MM.1S (cell line): ENCODE data around the gene WDR37.

ENCODE experiments used
- DNase-seq: peaks from one replicate; pipeline ENCODE4 v3.0.0-alpha.2; 2015
- H2AFZ ChIP-seq: fragments of 300-600 bp; sonication (generic); 2 replicates; pipeline ENCODE4 v1.6.0; 2016; ENCODE audit warnings: antibody characterized with exemption, low read length
- H3F3A ChIP-seq: fragments of 300-600 bp; sonication (generic); 2 replicates; pipeline ENCODE4 v1.6.1; 2016; ENCODE audit warnings: mild to moderate bottlenecking, antibody characterized with exemption, low read length, moderate library complexity, mixed read lengths; ENCODE audit not compliant: insufficient read depth
- H3K27ac ChIP-seq: fragments of 300-600 bp; sonication (generic); 2 replicates; pipeline ENCODE4 v1.5.1; 2016; ENCODE audit warnings: mild to moderate bottlenecking, low read length
- H3K27me3 ChIP-seq: fragments of 300-600 bp; sonication (generic); replicated peaks from 2 replicates; pipeline ENCODE4 v1.6.0; 2016; ENCODE audit warnings: low read length; ENCODE audit not compliant: insufficient read depth
- H3K36me3 ChIP-seq: fragments of 300-600 bp; sonication (generic); replicated peaks from 2 replicates; pipeline ENCODE4 v1.6.1; 2016; ENCODE audit warnings: mild to moderate bottlenecking, low read length, mixed read lengths; ENCODE audit not compliant: insufficient read depth
- H3K4me1 ChIP-seq: fragments of 300-600 bp; sonication (generic); 2 replicates; pipeline ENCODE4 v1.6.1; 2016; ENCODE audit warnings: low read length, mixed read lengths
- H3K4me2 ChIP-seq: fragments of 300-600 bp; sonication (generic); 2 replicates; pipeline ENCODE4 v1.6.0; 2016; ENCODE audit warnings: low read depth, low read length
- H3K4me3 ChIP-seq: fragments of 300-600 bp; sonication (generic); 2 replicates; pipeline ENCODE4 v1.5.1; 2016; ENCODE audit warnings: low read length, mixed read lengths
- H3K79me2 ChIP-seq: fragments of 300-600 bp; sonication (generic); 2 replicates; pipeline ENCODE4 v1.6.1; 2016; ENCODE audit warnings: mixed run types, low read length, mixed read lengths
- H3K9ac ChIP-seq: fragments of 300-600 bp; sonication (generic); 2 replicates; pipeline ENCODE4 v1.6.1; 2016; ENCODE audit warnings: low read length, mixed read lengths
- H3K9me2 ChIP-seq: fragments of 300-600 bp; sonication (generic); replicated peaks from 2 replicates; pipeline ENCODE4 v1.6.1; 2016; ENCODE audit warnings: mild to moderate bottlenecking, low read length, mixed read lengths; ENCODE audit not compliant: insufficient read depth
- H3K9me3 ChIP-seq: fragments of 300-600 bp; sonication (generic); replicated peaks from 2 replicates; pipeline ENCODE4 v1.6.1; 2016; ENCODE audit warnings: mild to moderate bottlenecking, low read length, mixed read lengths; ENCODE audit not compliant: insufficient read depth
- H4K20me1 ChIP-seq: fragments of 300-600 bp; sonication (generic); 2 replicates; pipeline ENCODE4 v1.6.1; 2016; ENCODE audit warnings: mild to moderate bottlenecking, low read length, moderate library complexity, mixed read lengths; ENCODE audit not compliant: insufficient read depth
- CTCF ChIP-seq: fragments of 300-600 bp; sonication (generic); IDR thresholded peaks from 2 replicates; pipeline ENCODE4 v1.5.1; 2016; ENCODE audit warnings: antibody characterized with exemption, low read length, mixed read lengths
- EZH2 ChIP-seq: fragments of 300-600 bp; sonication (generic); optimal IDR thresholded peaks from 2 replicates; pipeline ENCODE3; 2017; ENCODE audit warnings: low read depth, mild to moderate bottlenecking, antibody characterized with exemption, low read length, mixed read lengths
- EZH2phosphoT487 ChIP-seq: fragments of 300-600 bp; sonication (generic); IDR thresholded peaks from 2 replicates; pipeline ENCODE4 v1.6.1; 2018; ENCODE audit warnings: antibody characterized with exemption, low read length

The WDR37 gene

GRCh38 chr10:1127629-1128028 lies 71.4 kb downstream of the WDR37 start:
- Histone ChIP-seq H3K4me3 (no peak overlapping the region), H3K36me3 (peaks cover 3% of the 10 kb centered on the region), H3K27ac (no peak overlapping the region), H3K9me2 (no peaks in the 10 kb centered on the region), H3K4me1 (no peaks in the 10 kb centered on the region), H2AFZ (no peak overlapping the region), H4K20me1 (no peaks in the 10 kb centered on the region), H3F3A (no peaks in the 10 kb centered on the region), H3K27me3 (no peaks in the 10 kb centered on the region), H3K9ac (no peak overlapping the region), H3K4me2 (no peak overlapping the region), H3K9me3 (no peaks in the 10 kb centered on the region), H3K79me2 (no peaks in the 10 kb centered on the region)
- TF ChIP-seq EZH2 (no peak), CTCF (no peak), EZH2phosphoT487 (no peak)
- DNase-seq = no peak

GRCh38 chr10:1128115-1128514 lies 71.9 kb downstream of the WDR37 start:
- Histone ChIP-seq H3K79me2 (no peaks in the 10 kb centered on the region), H3K4me1 (no peaks in the 10 kb centered on the region), H3K27me3 (no peaks in the 10 kb centered on the region), H3K9ac (no peak overlapping the region), H3K4me2 (no peak overlapping the region), H4K20me1 (no peaks in the 10 kb centered on the region), H3K9me2 (no peaks in the 10 kb centered on the region), H3K4me3 (no peak overlapping the region), H3F3A (no peaks in the 10 kb centered on the region), H3K9me3 (no peaks in the 10 kb centered on the region), H2AFZ (no peak overlapping the region), H3K27ac (no peak overlapping the region), H3K36me3 (peaks cover 3% of the 10 kb centered on the region)
- no peak for DNase-seq
- TF ChIP-seq EZH2phosphoT487 (no peak), CTCF (no peak), EZH2 (no peak)

- no peaks in the 10 kb centered on the region for H3K79me2 ChIP-seq
- no peaks in the 10 kb centered on the region for H4K20me1 ChIP-seq
- H3F3A ChIP-seq = no peaks in the 10 kb centered on the region
- no peaks in the 10 kb centered on the region for H3K4me1 ChIP-seq
- H3K9ac ChIP-seq = no peak overlapping the region
- peaks cover 3% of the 10 kb centered on the region for H3K36me3 ChIP-seq
- H3K27me3 ChIP-seq = no peaks in the 10 kb centered on the region
- H3K9me3 ChIP-seq = no peaks in the 10 kb centered on the region
- no peak for TF ChIP-seq EZH2phosphoT487
- no peak for TF ChIP-seq EZH2
- TF ChIP-seq CTCF = no peak
- no peak overlapping the region for H3K27ac ChIP-seq
- H3K9me2 ChIP-seq = no peaks in the 10 kb centered on the region
- DNase-seq = no peak
- no peak overlapping the region for H3K4me2 ChIP-seq
- no peak overlapping the region for H3K4me3 ChIP-seq
- H2AFZ ChIP-seq = no peak overlapping the region
Observed at GRCh38 chr10:1128649-1129048, 72.5 kb downstream of the WDR37 start.
